ENCODE results near the gene SESN1.

The SESN1 gene

GRCh38 chr6:108955329-108955949 lies 139.2 kb downstream of the SESN1 start:
- no peak for DNase-seq

DNA sequence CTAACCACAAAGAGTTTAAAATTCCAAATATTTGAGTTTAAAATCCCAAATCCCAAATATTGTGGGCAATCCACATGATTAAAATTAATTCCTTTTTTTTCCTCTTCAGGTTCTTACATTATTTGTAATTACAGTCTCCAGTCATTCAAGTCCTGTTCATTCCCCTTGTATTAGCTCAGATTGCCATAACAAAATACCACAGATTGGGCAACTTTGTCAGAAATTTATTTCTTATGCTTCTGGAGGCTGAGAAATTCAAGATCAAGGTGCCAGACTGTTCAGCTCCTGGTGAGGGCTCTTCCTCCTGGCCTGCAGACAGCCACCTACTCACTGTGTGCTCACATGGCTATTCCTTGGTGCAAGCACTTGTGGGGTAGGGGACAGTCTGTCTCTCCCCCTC lies 141.0 kb downstream of the SESN1 start:
- DNase-seq: no peak

DNA sequence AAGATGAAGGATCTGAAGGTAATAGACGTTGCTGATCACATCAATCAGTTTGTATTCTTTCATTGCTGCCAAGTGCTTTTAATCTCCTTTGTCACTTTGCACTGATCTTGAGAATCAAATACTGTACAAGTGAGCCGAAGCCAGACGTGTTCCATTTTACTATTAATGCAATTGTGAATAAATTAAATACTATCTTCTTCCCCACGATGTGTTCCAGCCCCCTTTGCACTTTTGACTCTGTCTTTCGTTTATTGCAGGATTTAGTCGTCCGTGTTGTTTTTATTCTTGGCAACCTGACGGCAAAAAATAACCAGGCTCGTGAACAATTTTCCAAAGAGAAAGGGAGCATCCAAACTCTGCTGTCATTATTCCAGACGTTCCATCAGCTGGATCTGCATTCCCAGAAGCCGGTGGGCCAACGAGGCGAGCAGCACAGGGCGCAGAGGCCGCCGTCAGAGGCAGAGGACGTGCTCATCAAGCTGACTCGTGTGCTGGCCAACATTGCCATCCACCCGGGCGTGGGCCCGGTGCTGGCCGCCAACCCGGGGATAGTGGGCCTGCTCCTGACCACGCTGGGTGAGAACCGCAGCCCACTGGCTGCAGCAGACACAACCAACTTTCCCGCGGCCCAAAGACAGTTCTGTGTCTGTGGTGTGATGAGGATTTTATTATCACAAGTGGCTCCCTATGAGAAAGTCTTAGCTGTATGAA lies 141.7 kb downstream of the SESN1 start:
- DNase-seq: no peak

DNA sequence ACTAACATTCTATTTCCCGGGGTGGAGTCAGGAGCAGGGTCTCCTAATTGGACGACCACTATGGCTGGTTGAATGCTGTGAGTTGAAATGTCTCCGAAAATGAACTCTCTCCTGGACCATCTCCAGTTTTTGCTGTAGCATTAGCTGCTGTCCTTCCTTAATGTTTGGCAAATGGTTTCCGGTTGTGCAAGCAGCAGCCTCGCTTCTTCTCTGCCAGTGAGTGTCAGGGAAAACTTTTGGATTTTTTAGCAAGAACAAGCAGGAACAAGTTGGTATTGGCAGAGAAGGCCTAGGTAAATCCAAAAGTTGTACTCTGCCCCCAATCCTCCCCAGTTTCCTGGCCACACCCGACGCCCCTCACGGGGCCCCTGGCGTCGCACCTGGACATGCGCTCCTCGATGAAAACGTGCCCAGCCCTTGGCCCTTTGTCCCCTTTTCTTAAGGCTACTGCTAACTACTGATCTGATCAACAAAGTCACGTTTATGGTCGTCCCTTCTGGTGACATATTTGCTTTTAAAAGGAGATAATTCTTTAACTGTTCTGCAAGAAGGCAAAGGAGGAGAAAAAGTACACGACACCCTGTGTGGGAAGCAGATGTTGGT lies 143.2 kb downstream of the SESN1 start:
- no peak for DNase-seq

DNA sequence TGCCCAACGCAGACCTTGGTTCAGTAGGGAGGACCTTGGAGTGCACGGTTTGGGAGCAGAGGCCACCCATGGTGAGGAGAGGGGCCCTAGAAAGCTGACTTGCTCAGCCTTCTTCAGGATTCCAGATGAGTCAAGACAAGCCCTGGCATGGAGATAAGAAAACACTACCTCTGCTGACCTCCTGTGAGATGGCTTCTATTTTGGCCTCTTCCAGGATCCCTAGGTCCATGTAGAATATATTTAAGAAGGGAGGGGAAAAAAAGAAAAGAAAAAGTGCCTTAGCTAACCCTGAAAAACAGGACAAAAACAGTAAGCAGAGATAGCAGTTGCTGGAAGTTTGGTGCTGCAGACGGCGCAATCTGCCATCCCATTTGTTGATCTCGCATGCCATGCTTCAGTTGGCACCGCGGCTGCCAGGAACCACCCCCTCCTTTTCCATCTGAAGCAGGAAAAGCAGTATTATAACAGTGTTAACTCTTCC lies 146.4 kb downstream of the SESN1 start:
- DNase-seq: no peak

- DNase-seq: no peak
Observed at GRCh38 chr6:108947114-108947854, 147.4 kb downstream of the SESN1 start.

- no peak for DNase-seq
Observed at GRCh38 chr6:108946695-108947094, 148.0 kb downstream of the SESN1 start.

GRCh38 chr6:108945681-108946159 lies 148.9 kb downstream of the SESN1 start:
- DNase-seq: no peak

GRCh38 chr6:108944707-108945680 lies 149.7 kb downstream of the SESN1 start:
- DNase-seq: no peak

- DNase-seq: no peak
Observed at GRCh38 chr6:108944071-108944470, 150.6 kb downstream of the SESN1 start.

GRCh38 chr6:108942556-108943492 lies 151.8 kb downstream of the SESN1 start:
- DNase-seq: peak; percentile 34 to 64

DNA sequence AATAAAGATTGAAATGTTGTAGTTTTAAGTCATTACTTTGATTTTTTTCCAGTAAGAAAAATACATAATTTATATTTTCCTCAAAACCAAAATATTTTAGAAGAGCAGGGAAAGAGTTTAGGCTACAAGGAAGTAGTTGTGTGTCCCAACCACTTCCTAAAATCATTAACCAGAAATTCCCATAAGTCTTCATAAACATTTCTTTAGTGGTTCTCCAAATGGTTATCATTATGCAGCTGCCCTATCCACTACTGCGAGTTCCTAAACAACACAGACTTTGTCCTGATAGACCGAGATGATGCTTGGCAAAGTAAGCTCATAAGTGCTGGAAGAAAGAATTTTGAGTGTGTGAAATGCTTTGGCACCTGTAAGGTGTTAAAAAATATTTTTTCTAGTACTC lies 152.8 kb downstream of the SESN1 start:
- DNase-seq: no peak

- no peak for DNase-seq
Observed at GRCh38 chr6:108941281-108941680, 153.4 kb downstream of the SESN1 start.

- no peak for DNase-seq
Observed at GRCh38 chr6:108940741-108941140, 153.9 kb downstream of the SESN1 start.

GRCh38 chr6:108937170-108937569 lies 157.5 kb downstream of the SESN1 start:
- DNase-seq: no peak
